Natural killer cell (primary cell): ENCODE data around the gene CEBPE. TPM values are rescaled to one million over a fixed set of nuclear protein-coding genes. Genes with fewer than 3 reads are reported as not detected.

Source experiments
- ATAC-seq, 3 donors: fragments of 150-1000 bp in 2 of 3; fragments of 200-7000 bp in 1 of 3; cut with Tn5 transposase; 1 replicate in 1 of 3; 2 replicates in 2 of 3; pipeline ENCODE4 v1.10.0; 2021; ENCODE audit warnings: mild to moderate bottlenecking in 2 of 3, moderate library complexity in 2 of 3
- DNase-seq, 2 donors: peaks; one replicate each; pipeline versions ENCODE4 v3.0.0 to v3.0.0-alpha.2; 2013 to 2021; ENCODE audit warnings: mixed read lengths in 1 of 2
- H3K27ac ChIP-seq: one replicate; pipeline ENCODE4 v1.5.1; 2013; ENCODE audit warnings: mild to moderate bottlenecking, low read length
- H3K27me3 ChIP-seq: one replicate; pipeline ENCODE4 v1.6.1; 2013; ENCODE audit warnings: low read length; ENCODE audit not compliant: control insufficient read depth, insufficient read depth
- H3K36me3 ChIP-seq: one replicate; pipeline ENCODE4 v1.6.1; 2013; ENCODE audit warnings: low read length; ENCODE audit not compliant: control insufficient read depth, insufficient read depth
- H3K4me1 ChIP-seq: one replicate; pipeline ENCODE4 v1.6.1; 2013; ENCODE audit warnings: low read length; ENCODE audit not compliant: control insufficient read depth, insufficient read depth
- H3K4me3 ChIP-seq: one replicate; pipeline ENCODE4 v1.5.1; 2013; ENCODE audit warnings: low read length
- H3K9me3 ChIP-seq: one replicate; pipeline ENCODE4 v1.6.1; 2013; ENCODE audit warnings: low read length; ENCODE audit not compliant: control insufficient read depth, insufficient read depth
- H3K27ac Mint-ChIP-seq, 2 donors: one replicate each; pipeline ENCODE4 v1.8.0; 2022; ENCODE audit warnings: mild to moderate bottlenecking in 2 of 2, mixed read lengths in 2 of 2, moderate library complexity in 1 of 2
- H3K27me3 Mint-ChIP-seq, 2 donors: one replicate each; pipeline ENCODE4 v1.8.0; 2022; ENCODE audit warnings: low read depth in 2 of 2, mixed read lengths in 2 of 2
- H3K36me3 Mint-ChIP-seq: one replicate; pipeline ENCODE4 v1.8.0; 2022; ENCODE audit warnings: mixed read lengths
- H3K4me1 Mint-ChIP-seq, 2 donors: one replicate each; pipeline ENCODE4 v1.8.0; 2022; ENCODE audit warnings: mixed read lengths in 2 of 2
- H3K4me3 Mint-ChIP-seq: one replicate; pipeline ENCODE4 v1.8.0; 2022; ENCODE audit warnings: mild to moderate bottlenecking, moderate library complexity, mixed read lengths
- H3K9me3 Mint-ChIP-seq, 2 donors: one replicate each; pipeline ENCODE4 v1.8.0; 2022; ENCODE audit warnings: mixed read lengths in 2 of 2
- WGBS: methylation state at CpG from one replicate; pipeline ENCODE4 v1.1.7; 2013; ENCODE audit warnings: missing lambda C conversion rate; ENCODE audit not compliant: insufficient coverage; 5-methylcytosine and 5-hydroxymethylcytosine counted together
- intact Hi-C: fragments of 100-400 bp; cut with micrococcal nuclease; formaldehyde crosslinking; loops from one replicate; pipeline ENCODE4 v1.14.2; 2022
- total RNA-seq, 4 donors: library from RNA; stranded (reverse); fragments of 120-200 nt in 1 of 4; gene quantifications; one replicate each; pipeline versions ENCODE4 v1.2.3 to v1.2.4, GENCODE V29; 2013 to 2022
- TF ChIP-seq, protein P1 (sequence below): fragments of 200-600 bp; IDR thresholded peaks from one replicate; pipeline ENCODE4 v1.8.0; 2022; ENCODE audit warnings: antibody characterized with exemption

CEBPE gene
- total RNA-seq: not detected
- 0.23 TPM for total RNA-seq (2013)

DNA sequence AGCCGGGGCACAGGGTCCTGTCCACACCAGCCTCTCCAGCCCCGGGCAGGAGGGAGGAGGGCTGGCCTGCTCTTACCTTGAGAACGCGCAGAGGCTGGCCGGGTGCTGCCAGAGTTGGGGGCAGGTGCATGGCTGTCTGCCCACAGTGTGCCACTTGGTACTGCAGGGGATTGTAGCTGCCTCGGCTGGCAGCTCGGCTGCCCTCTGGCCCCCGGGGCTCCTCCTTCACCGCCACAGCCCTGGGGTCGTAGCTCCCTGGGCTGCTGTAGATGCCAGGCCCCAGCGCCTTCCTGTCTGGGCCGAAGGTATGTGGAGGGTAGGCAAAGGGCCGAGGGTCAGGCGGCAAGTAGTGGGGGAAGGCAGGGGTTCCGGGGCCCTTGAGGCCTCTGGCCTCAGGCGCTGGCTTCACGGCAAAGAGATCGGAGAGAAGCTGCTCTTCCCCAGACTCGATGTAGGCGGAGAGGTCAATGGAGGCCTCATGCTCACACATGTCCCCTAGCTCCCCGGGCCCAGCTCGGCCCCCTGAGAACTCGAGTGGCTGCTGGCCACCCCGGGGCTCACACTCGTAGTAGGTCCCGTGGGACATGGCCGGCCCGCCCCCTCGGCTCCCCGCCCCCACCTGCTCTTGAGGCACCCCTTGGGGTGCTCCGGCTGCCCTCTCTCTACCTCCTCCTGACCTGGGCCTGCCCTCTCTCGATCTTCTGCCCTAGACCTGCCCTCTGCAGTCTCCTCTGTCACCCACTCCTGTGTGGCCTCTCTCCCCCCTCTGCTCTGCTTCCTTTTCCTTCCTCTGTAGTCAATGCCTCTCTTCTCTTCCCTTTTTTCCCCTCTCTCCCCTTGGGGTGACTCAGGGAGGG, at the start of gene CEBPE:
Gene CEBPE (minus strand): TSS at position 750 of the 857 bp plus-strand sequence. CDS start 164 bp downstream, at position 586.
- TF ChIP-seq, protein P1, sequence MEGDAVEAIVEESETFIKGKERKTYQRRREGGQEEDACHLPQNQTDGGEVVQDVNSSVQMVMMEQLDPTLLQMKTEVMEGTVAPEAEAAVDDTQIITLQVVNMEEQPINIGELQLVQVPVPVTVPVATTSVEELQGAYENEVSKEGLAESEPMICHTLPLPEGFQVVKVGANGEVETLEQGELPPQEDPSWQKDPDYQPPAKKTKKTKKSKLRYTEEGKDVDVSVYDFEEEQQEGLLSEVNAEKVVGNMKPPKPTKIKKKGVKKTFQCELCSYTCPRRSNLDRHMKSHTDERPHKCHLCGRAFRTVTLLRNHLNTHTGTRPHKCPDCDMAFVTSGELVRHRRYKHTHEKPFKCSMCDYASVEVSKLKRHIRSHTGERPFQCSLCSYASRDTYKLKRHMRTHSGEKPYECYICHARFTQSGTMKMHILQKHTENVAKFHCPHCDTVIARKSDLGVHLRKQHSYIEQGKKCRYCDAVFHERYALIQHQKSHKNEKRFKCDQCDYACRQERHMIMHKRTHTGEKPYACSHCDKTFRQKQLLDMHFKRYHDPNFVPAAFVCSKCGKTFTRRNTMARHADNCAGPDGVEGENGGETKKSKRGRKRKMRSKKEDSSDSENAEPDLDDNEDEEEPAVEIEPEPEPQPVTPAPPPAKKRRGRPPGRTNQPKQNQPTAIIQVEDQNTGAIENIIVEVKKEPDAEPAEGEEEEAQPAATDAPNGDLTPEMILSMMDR: no peak
- WGBS: 83% methylated on average over 29 of the region's 32 CpGs
- H3K27me3 Mint-ChIP-seq: peaks cover 8 to 10% of the 10 kb centered on the region in 2 donors

GRCh38 chr14:23168246-23168645, 49.2 kb upstream of the CEBPE start:
- no peak overlapping the region for H3K4me3 ChIP-seq
- H3K27ac Mint-ChIP-seq: no peak overlapping the region
- no peak overlapping the region for H3K27ac ChIP-seq
- peaks cover 10 to 13% of the 10 kb centered on the region in 2 donors for H3K27me3 Mint-ChIP-seq
- no peak overlapping the region for H3K4me3 Mint-ChIP-seq
- H3K36me3 ChIP-seq: no peaks in the 10 kb centered on the region
- H3K9me3 ChIP-seq: no peaks in the 10 kb centered on the region
- H3K27me3 ChIP-seq: no peaks in the 10 kb centered on the region
- no peaks in the 10 kb centered on the region for H3K36me3 Mint-ChIP-seq
- TF ChIP-seq, protein P1: no peak
- H3K4me1 Mint-ChIP-seq: no peaks in the 10 kb centered on the region
- WGBS: 85% methylated on average over 1 of the region's 2 CpGs
- intact Hi-C loops: no loop called here
- H3K4me1 ChIP-seq: peaks cover 1% of the 10 kb centered on the region
- DNase-seq: no peak
- H3K9me3 Mint-ChIP-seq: no peaks in the 10 kb centered on the region
- ATAC-seq: no peak

More for the DNA sequence above, at the start of gene CEBPE:
- intact Hi-C loops: no loop called here
- H3K4me1 Mint-ChIP-seq: peaks cover 10 to 11% of the 10 kb centered on the region in 2 donors
- no peak within 1 kb of the TSS for H3K27ac Mint-ChIP-seq
- no peaks in the 10 kb centered on the region for H3K9me3 Mint-ChIP-seq
- Histone ChIP-seq H3K36me3 (no peaks in the 10 kb centered on the region), H3K27ac (peak within 1 kb of the TSS; percentile 52), H3K9me3 (no peaks in the 10 kb centered on the region), H3K27me3 (no peaks in the 10 kb centered on the region), H3K4me1 (peaks cover 32% of the 10 kb centered on the region), H3K4me3 (no peak within 1 kb of the TSS)
- peak within 1 kb of the TSS; percentile 32 for H3K4me3 Mint-ChIP-seq
- ATAC-seq: no peak
- no peak for DNase-seq
- no peaks in the 10 kb centered on the region for H3K36me3 Mint-ChIP-seq

GRCh38 chr14:23167116-23167847, 48.2 kb upstream of the CEBPE start:
- WGBS: 91% methylated on average over 7 of the region's 9 CpGs
- TF ChIP-seq, protein P1: no peak
- ATAC-seq (no peak), DNase-seq (no peak)
- H3K4me1 Mint-ChIP-seq: peaks cover 4 to 8% of the 10 kb centered on the region in 2 donors
- H3K27ac ChIP-seq: no peak overlapping the region
- intact Hi-C loops: no loop called here
- no peaks in the 10 kb centered on the region for H3K9me3 ChIP-seq
- no peak overlapping the region for H3K4me3 ChIP-seq
- peaks cover 10 to 13% of the 10 kb centered on the region in 2 donors for H3K27me3 Mint-ChIP-seq
- peaks cover 6% of the 10 kb centered on the region for H3K4me1 ChIP-seq
- H3K27ac Mint-ChIP-seq: no peak overlapping the region
- H3K4me3 Mint-ChIP-seq: no peak overlapping the region
- no peaks in the 10 kb centered on the region for H3K27me3 ChIP-seq
- H3K9me3 Mint-ChIP-seq: no peaks in the 10 kb centered on the region
- no peaks in the 10 kb centered on the region for H3K36me3 Mint-ChIP-seq
- no peaks in the 10 kb centered on the region for H3K36me3 ChIP-seq
